Inferior parietal cortex (tissue), 1 donor: ENCODE results near the gene CROCC.

Source experiments
- DNase-seq: peaks from one replicate; pipeline ENCODE4 v3.0.0-alpha.2; 2016; ENCODE audit errors: extremely low spot score

CROCC gene

GRCh38 chr1:16986560-16986959, 64.8 kb downstream of the CROCC start:
- DNase-seq = no peak

DNA sequence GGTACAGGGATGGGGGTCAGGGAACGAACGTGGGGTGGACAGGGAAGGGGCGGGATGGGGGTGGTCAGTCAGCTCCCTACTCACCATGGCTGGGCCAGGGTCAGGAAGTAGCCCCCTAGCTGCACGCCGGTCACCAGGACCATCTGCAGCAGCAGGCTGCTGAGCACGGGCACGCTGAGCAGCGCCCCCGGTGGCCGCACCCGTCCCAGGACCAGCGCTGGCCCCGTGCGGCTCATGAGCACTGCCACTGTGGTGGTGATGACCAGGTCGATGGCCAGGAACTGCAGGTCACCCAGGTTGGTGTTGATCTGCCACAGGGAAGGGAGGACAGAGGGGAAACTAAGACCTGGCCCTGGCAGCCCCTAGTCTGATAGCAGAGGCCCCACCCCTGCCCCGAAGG, 65.2 kb downstream of the CROCC start:
- DNase-seq = no peak

DNA sequence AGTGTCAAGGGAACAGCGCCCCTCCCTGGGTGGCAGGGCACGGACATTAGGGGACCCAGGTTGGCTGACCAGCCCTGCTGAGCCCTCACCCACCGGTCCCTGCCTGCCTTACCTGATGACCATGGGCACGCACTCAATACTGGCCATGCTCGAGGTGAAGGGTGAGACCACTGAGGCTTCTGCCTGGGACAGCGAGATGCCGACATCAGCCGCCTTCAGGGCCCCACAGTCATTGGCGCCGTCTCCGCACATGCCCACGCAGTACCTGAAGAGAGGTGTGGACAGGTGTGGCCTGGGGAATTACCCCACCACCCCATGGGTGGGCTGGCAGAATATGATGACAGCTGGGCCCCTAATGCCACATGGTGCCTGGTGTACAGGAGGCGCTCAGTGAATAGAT, 66.5 kb downstream of the CROCC start:
- DNase-seq = no peak

- DNase-seq = no peak
Measured at GRCh38 chr1:16989676-16990391, 68.1 kb downstream of the CROCC start.

DNA sequence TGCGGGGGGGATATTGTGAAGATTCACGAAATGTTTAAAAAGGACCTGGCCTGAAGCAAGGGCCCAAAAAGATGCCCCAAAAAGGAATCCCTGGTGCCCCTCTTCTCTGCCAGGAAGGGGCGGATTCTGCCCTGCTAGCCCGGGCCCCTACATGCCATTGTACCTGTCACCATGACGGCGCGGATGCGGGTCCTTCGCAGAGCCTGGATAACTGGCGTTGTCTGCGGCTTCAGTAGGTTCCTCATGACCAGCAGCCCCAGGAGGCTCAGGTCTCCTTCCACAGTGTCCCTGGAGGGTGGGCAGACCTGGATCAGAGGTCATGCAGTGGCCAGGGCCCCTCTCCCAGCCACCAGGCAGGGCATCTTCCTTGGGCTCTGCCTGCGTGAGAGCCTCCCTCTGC, 69.8 kb downstream of the CROCC start:
- no peak for DNase-seq

DNA sequence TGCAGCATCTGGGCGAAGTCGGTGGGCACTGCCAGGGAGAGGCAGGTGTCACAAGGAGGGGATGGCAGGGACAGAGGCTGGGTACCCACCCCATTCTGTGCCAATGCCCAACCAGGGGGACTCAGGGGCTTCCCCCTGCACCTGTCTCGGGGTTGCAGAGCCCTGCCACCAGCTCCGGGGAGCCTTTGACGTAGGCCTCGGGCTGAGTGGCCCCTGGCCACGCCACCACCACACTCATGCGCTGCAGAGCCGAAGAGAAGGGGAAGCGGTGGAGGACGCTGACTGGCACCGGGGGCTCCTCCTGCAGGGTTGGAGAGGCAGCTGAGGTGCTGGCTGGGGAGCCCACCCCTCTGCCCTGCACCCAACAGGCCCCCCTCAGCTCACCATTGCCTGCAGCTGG, 70.4 kb downstream of the CROCC start:
- DNase-seq = no peak

DNA sequence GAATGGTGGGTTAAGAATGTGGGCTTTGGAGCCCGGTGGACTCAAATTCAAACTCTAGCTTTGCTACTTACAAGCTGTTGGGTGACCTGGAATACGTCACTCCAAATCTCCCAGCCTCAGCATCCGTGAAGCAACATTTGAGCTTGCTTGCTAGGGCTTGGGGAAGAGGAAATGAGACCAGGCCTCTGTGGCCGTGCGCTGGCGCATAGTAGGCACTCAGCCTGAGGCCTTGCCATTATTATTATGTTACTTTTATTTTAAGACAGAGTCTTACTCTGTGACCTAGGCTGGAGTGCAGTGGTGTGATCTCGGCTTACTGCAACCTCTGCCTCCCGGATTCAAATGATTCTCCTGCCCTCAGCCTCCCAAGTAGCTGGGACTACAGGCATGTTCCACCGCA, 70.9 kb downstream of the CROCC start:
- DNase-seq = no peak

GRCh38 chr1:16993521-16994038, 71.8 kb downstream of the CROCC start:
- DNase-seq = no peak

DNA sequence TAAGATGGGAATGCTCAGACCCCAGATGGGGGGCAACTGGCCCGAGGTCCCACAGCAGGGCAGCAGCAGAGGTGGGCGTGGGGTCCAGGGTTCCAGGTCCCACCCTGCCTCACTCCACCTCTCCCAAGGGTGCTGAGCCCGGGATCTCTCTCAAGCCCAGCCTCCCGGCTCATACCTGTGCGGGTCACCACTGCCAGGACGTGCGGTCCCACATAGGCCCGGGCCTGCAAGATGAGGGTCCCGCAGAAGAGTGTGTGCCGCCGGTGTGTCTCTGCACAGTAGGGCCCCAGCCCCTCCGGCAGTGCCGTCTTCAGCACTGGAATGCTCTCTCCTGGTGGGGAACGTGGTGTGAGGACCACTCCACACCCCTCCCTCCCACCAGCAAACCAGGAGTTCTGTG, 75.1 kb downstream of the CROCC start:
- no peak for DNase-seq

DNA sequence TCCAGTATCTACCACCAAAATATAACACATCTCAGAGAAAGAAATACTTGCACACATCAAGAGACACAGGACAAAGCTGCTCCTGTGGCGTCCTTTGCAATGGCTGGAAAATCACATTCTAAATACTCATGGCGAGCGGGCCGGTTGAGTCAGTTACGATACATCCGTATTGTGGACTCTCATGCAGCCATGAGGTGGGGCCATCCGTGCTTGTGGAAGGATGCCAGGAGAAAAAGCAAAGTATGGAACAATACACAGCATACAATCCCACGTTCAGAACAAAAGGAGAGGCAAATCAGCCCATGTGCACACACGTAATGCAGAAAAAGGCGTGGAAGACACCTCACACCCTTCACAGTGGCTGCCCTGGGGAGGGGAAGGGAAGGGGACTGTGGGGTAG, 76.9 kb downstream of the CROCC start:
- no peak for DNase-seq

DNA sequence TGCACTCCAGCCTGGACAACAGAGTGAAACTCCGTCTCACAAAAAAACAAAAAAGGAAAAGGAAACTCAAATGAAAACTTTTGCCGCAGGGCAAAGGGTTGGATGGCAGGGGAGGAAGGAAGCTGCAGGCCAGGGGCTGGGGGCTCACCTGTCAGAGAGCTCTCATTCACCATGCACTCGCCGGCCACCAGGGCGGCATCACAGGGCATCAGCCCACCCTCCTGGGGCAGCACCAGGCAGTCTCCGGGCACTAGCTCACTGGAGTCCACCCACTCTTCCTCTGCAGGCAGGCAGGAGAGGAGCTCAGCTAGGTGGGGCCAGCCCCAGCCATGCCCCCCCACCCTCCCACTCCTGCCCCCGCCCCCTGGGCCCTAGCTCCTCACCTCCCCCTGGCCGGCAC, 78.1 kb downstream of the CROCC start:
- DNase-seq = no peak

DNA sequence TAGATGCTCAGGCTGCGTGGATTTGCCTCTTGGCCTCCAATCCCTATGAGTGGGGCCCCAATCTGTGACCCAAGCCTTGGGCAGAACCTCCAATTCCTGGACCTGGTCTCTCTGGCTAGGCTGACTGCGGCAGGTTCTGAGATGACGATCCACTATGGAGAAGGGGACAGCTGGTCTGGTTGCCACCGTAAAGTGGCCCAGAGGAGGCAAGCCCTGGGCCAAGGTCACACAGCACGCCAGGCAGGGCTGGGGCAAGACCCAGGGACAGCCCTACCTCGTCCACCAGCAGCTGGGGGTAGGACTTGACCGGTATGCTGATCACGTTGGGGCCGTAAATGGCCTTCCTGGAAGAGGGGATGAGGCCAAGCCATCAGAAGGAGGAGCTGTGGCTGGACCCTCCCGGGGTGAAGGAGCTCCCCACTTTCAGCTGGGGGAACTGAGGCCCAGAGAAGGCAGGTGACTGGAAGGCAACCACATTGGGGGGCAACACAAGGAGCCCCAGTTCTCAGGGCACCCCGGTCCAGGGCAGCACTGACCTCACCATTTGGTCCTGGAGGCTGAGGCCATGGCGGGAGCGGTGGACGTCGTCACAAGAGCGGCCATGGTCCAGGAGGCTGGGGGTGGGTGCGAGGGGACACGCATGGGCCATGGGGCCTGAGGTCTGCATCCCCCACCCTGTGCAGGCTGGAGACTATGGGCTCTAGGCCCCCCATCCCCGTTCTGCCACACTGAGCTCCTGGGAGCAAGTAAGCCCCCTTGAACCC, 80.2 kb downstream of the CROCC start:
- no peak for DNase-seq

DNA sequence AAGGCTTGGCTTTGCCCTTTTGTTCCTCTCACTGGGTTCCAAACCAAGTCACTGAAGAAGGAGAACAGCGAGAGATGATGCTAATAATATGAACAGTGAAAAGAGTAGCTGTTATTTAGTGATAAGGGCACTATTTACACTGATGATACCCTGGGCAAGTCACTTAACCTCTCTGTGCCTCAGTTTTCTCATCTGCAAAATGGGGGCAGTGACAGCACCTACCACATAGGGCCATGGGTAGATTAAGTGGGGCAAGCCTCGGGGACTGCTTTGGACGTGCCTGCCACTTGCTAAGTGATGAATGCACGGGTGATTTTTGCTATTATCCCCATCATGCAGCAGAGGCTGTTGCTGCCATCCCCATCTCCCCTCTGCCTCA, 80.8 kb downstream of the CROCC start:
- DNase-seq = no peak

DNA sequence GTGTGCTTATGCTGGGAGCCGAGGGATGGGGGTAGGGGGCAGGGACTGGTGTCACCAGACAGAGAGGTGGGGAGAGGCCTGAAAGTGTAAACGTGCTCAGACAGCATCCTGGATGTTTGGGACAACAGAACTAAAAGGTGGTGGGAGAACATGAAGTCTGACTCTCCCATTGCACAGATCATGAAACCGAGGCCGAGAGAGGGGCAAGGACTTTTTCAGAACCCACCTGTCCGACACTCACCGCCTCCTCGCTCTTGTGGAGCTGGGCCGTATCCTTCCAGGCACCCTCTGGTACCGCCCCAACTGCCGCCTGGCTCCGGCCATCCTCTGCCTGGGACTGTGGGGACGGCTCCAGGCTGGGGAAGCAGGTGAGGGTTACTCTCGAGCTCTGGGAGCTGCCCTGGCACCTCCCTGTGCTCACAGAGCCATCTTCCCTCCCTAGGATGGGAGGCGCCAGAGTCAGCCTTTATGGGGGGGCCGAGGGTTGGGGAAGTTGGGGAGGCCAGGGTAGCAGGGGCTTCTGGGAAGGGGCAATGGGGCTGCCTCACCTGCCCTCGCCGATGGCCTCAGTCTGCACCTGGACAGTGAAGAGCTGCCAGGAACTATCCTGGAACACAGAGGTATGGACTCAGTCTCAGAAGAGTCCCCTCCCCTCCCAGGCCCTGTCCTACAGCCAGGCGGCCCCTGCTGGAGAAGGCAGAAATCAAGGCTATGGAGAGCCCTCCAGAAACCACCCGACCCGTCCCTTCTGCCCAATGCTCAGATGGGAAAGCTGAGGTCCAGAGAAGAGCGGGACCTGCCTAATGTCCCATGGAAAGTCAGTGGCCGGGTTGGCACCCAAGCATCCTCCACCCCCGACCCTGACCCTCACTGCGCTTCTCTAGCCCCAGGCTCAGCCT, 83.0 kb downstream of the CROCC start:
- no peak for DNase-seq

DNA sequence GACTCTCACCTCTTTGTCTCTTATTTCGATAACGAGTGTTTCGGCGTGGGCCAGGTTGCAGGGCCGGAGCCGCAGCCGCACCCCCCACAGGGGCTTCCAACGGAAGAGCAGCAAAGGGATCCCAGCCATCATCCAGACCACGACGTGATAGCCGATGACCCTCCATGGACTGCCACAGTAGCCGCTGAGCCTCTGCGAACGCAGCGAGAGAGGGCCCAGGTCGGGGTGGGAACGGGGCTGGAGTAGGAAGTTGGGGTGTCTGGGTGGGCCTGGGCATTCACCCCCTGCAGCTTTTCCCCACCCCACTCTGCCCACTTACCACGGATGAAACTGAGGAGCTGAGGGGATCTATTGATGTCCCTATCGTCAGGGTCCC, 83.6 kb downstream of the CROCC start:
- no peak for DNase-seq

DNA sequence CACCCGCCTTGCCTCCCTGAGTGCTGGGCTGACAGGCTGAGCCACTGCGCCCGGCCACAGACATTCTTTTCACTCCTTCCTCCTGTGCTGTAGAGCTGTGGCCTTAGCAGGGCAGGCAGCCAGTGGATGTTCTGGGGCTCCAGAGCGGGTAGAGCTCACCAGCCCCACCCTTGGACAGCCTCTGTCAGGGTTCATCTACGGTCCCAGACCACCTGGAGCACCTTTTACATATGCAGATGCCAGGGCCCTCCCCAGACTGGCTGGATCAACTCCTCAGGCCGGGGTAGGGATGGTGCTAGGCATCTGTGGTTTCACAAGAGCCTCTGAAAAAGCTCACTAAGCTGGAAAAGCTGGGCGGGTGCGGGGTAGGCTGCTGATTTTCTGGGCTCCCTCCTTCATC, 85.4 kb downstream of the CROCC start:
- DNase-seq = no peak

GRCh38 chr1:17008208-17008855, 86.6 kb downstream of the CROCC start:
- DNase-seq = no peak

DNA sequence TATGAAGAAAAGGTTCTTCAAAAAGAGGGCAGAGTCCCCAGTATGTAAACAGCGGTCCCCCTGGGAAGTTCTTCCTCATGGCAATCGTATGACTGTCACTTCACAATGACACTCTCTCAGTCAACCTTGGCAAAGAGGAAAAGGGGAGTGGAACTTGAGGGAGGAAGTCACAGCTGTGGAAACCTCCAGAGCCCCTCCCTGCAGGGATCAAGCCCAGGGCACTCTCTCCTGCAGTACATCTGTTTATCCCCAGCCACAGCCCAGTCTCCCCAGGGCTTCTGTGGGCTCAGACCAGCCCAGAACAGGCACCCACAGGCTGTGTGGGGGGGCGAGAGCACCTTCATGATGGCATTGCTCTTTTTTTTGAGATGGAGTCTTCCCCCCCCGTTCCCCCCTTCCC, 88.0 kb downstream of the CROCC start:
- DNase-seq = no peak

- no peak for DNase-seq
Measured at GRCh38 chr1:17011092-17011438, 89.3 kb downstream of the CROCC start.

DNA sequence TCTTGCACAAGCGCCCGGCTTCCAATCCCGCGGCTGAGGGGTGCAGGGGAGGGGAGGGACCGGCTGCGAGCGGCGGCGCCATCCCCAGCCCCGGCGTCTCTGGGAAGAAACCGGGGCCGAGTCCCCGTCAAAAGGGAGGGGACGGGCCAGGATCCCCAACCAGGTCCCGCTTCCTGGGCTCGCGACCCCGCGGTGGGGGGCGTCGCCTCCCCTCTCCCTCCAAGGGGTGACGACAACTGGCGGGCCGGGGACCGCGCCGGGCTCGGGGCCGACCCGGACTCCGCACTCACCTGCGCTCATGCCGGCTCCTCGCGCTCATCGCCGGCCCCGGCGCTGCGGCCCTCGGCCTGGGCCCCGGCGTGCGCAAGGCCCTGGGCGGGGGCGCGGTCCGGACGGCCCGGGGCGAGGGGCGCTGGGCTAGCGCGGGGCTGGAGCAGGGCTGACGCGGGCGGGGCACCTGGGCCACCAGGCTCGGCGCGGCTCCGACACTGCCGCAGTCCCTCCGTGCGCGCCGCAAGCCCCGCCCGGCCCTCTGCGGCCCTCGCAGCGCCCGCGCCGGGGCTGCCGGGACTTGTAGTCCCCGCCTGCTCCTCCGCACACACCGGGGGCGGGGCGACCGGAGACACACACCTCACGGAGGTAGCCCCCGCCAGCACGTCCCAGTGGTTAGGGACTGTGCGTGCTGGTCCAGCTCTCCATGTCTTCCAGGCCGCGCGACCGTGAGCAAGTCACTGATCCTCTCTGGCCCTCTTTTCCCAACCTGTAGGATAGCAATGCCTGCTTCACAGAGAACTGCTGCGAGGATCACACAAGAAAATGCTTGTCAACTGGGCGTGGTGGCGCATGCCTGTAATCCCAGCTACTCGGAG, 89.9 kb downstream of the CROCC start, which contains the start of gene ATP13A2:
TSS of gene ATP13A2 (minus strand) at position 490 of the 869 bp plus-strand sequence. CDS start at position 300, 190 bp downstream.
- peak; percentile 85 for DNase-seq
